Psoas muscle (tissue), 8 donors: ENCODE data around the gene WT1. TPM values are rescaled to one million over a fixed set of nuclear protein-coding genes. Genes with fewer than 3 reads are reported as not detected.

ENCODE experiments used
- ATAC-seq, 4 donors: fragments of 200-7000 bp; cut with Tn5 transposase; one replicate each; pipeline ENCODE4 v1.9.1; 2020; ENCODE audit warnings: moderate library complexity in 3 of 4, mild to moderate bottlenecking in 2 of 4
- DNase-seq, 2 donors: peaks; one replicate each; pipeline ENCODE4 v3.0.0-alpha.2; 2020
- H3K27ac ChIP-seq: fragments of 200-600 bp; one replicate; pipeline ENCODE4 v1.8.0; 2022
- H3K27me3 ChIP-seq, 3 donors: fragments of 200-600 bp in 1 of 3; one replicate each; pipeline versions ENCODE4 v1.6.1 to v1.8.0; 2013 to 2022; ENCODE audit warnings: low read length in 2 of 3, mild to moderate bottlenecking in 2 of 3, moderate library complexity in 1 of 3; ENCODE audit not compliant: insufficient read depth in 3 of 3
- H3K36me3 ChIP-seq, 2 donors: fragments of 200-600 bp in 1 of 2; one replicate each; pipeline versions ENCODE4 v1.6.1 to v1.8.0; 2013 to 2022; ENCODE audit warnings: low read depth in 1 of 2, mild to moderate bottlenecking in 1 of 2, moderate library complexity in 1 of 2; ENCODE audit not compliant: insufficient read depth in 1 of 2
- H3K4me1 ChIP-seq: fragments of 200-600 bp; one replicate; pipeline ENCODE4 v1.8.0; 2022
- H3K4me3 ChIP-seq: fragments of 200-600 bp; one replicate; pipeline ENCODE4 v1.8.0; 2022; ENCODE audit warnings: mild to moderate bottlenecking
- H3K9me3 ChIP-seq: fragments of 200-600 bp; one replicate; pipeline ENCODE4 v1.8.0; 2022
- WGBS, 3 donors: extraction: QIAGEN DNeasy Blood & Tissue Kit; methylation state at CpG; one replicate each; pipeline versions ENCODE4 v1.1.6 to v1.1.7; 2013; 5-methylcytosine and 5-hydroxymethylcytosine counted together
- intact Hi-C, 2 donors: fragments of 100-400 bp; cut with DNase I; formaldehyde crosslinking; loops; one replicate each; pipeline versions ENCODE4 v1.11.0 to v1.14.2; 2022
- polyA plus RNA-seq, 3 donors: library from polyadenylated mRNA; stranded (reverse); fragments of 200-250 nt; gene quantifications; one replicate each; pipeline ENCODE4 v1.2.3, GENCODE V29; 2013
- total RNA-seq, 4 donors: library from RNA; stranded (reverse); fragmentation: NEBNext Ultra II Directional in 2 of 4; extraction: Animal tissue kit (Norgen Biotek cat#: 25700) in 2 of 4; gene quantifications; one replicate each; pipeline versions ENCODE4 v1.2.1 to v1.2.4, GENCODE V29; 2021 to 2023
- TF ChIP-seq, protein P1 (sequence below): fragments of 200-600 bp; IDR thresholded peaks from one replicate; pipeline ENCODE4 v1.8.0; 2022; ENCODE audit warnings: antibody characterized with exemption
- donor health status: healthy with polysubstance abuse.
- donor health status: DM: no; HTN: no; CAD: no; lungs with moderate emphysema.
- donor health status: Bipolar disorder and iron deficiency.
- donor health status: healthy.
- donor health status: DM: yes; HTN: yes; CAD: no.
- donor health status: DM: no; HTN: no; CAD: no.
- donor health status: DM: no; HTN: no; CAD: no.
- donor health status: DM: yes; HTN: yes; CAD: no.

WT1 gene
- total and polyA plus RNA-seq, 7 donors: 0.03 to 1.5 (median 0.21) TPM; not detected in 2

DNA sequence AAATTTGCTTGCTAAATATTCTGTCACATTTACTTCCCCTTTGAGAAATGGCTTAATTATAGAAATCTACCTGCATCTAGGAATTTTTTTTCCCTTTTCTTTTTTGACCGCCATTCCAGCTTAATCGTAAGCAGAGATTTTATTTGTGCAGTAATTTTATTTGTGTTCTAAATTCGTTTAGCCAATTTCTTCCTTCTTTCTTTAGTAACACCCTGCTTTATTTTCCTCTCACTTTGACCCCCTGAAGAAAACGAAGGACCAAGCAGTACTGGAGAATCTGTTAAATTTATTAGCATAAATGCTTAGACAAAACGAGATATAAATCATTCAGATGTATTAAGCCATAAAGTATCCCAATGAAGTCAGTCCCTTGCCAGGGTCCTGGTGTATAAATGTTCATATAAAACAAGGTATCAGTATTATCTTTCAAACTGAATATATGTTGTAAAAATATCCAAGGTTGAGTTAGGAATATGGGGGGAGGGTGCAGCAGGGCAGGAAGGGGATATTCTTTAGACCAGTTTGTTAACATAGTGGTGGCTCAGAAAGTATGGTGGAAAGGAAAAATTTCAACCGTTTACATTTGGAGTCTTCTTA is 5.1 kb upstream of the WT1 start:
- Histone ChIP-seq H3K27me3 (peaks cover 7 to 72% (median 35%) of the 10 kb centered on the region in 3 donors), H3K4me1 (no peaks in the 10 kb centered on the region), H3K9me3 (no peaks in the 10 kb centered on the region), H3K27ac (no peak overlapping the region), H3K36me3 (no peaks in the 10 kb centered on the region), H3K4me3 (no peak overlapping the region)
- ATAC-seq: no peak
- no peak for DNase-seq
- TF ChIP-seq, protein P1, sequence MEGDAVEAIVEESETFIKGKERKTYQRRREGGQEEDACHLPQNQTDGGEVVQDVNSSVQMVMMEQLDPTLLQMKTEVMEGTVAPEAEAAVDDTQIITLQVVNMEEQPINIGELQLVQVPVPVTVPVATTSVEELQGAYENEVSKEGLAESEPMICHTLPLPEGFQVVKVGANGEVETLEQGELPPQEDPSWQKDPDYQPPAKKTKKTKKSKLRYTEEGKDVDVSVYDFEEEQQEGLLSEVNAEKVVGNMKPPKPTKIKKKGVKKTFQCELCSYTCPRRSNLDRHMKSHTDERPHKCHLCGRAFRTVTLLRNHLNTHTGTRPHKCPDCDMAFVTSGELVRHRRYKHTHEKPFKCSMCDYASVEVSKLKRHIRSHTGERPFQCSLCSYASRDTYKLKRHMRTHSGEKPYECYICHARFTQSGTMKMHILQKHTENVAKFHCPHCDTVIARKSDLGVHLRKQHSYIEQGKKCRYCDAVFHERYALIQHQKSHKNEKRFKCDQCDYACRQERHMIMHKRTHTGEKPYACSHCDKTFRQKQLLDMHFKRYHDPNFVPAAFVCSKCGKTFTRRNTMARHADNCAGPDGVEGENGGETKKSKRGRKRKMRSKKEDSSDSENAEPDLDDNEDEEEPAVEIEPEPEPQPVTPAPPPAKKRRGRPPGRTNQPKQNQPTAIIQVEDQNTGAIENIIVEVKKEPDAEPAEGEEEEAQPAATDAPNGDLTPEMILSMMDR: no peak
- WGBS, 3 donors: 23 to 28% (median 27%) methylated on average over 6 of the region's 6 CpGs
- intact Hi-C loops: no loop called here

DNA sequence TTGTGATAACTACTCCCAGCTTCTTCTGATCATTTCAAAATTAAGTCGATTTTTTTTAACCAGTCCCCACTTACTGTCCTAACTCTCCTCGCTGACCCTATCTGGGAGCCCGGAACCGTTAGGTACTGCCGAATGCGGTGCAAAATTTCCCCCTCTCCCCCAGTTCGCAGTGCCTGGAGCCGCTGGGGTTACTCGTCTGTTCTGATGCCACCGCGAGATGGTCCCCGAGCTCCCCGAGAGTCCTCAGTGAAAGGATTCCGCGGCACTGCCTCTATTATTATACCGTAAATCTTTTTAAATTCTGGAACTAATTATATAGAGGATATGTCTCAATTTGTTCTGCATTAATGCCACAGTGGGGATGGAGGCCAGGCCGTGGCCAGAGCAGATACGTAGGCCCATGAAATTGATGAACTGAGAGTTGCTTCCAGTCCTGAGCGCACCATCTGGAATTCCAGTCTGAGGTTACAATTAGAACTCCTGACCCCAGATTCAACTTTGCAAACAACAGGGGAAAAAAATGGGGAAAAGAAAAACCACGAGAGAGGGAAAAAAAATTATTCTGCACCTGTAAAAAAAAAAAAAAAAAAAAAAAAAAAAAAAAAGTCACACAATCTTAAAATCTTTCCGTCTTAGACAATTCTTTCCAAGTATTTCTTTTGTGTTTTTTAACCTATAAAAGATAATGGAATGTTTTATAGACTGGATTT is 4.3 kb upstream of the WT1 start:
- no peak for ATAC-seq
- Histone ChIP-seq H3K4me1 (no peaks in the 10 kb centered on the region), H3K9me3 (no peaks in the 10 kb centered on the region), H3K27ac (no peak overlapping the region), H3K36me3 (no peaks in the 10 kb centered on the region), H3K27me3 (peaks cover 8 to 80% (median 38%) of the 10 kb centered on the region in 3 donors), H3K4me3 (no peak overlapping the region)
- intact Hi-C loops: no loop called here
- TF ChIP-seq, protein P1: no peak
- 9 to 12% (median 11%) methylated on average over 21 of the region's 21 CpGs for WGBS, 3 donors
- DNase-seq: no peak

DNA sequence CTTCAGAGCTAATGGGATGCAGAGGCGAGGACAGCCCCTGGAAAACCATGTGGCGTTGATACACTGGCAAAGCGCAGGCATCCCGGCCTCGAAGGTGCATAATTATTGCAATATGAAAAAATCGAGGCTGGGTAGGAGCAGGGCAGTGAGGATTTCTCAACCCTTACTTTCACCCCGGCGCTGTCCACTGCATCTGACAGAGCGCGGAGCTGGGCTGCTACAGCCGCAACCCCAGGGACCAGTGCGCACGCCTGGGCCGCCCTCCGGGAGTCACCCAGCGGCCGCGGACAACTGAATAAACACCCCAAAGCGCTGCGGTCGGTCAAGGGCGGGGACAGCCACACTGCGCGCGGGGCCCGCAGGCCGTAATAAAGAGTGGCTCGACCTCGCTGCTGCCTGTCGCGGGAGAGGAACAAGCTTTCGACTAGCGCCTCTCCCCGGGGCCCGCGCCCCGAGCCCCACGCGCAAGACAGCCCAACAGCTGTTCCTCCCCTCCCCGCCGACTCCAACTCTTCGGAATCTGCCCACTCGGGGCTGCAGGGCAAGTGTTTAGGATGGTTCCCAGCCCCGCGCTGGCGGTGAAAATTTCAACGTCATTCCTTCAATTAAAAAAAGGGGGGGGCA is 3.6 kb upstream of the WT1 start:
- TF ChIP-seq, protein P1: no peak
- Histone ChIP-seq H3K27ac (no peak overlapping the region), H3K36me3 (no peaks in the 10 kb centered on the region), H3K27me3 (peaks cover 11 to 87% (median 43%) of the 10 kb centered on the region in 3 donors), H3K9me3 (no peaks in the 10 kb centered on the region), H3K4me1 (no peaks in the 10 kb centered on the region), H3K4me3 (no peak overlapping the region)
- DNase-seq: no peak
- intact Hi-C loops: no loop called here
- WGBS, 3 donors: 2 to 3% (median 3%) methylated on average over 46 to 47 of the region's 47 CpGs
- ATAC-seq: no peak

DNA sequence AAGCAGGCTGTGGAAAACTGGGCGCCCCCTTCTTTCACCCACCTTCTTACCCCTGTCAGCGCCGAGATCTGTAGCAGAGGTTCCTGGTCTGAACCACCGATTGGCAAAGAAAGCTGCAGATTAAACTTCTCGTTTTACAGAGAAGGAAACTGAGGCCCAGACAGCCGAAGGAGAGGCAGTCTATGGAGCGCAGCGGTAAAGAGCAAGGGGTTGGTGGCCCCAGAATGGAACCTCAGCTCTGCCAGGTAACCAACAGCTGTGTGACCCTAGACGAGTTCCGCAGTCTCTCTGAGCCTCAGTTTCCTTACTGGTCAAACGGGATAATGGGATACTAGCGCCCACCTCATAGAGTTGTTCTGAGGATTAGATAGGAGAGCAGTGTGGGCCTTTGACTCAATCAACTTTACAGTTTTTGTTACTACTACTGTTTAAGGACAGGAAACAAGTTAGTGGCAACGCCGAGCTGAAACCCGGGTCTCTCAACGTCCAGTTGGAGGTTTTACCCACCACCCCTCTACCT is 3.1 kb upstream of the WT1 start:
- H3K4me3 ChIP-seq: no peak overlapping the region
- TF ChIP-seq, protein P1: no peak
- no peak overlapping the region for H3K27ac ChIP-seq
- no peaks in the 10 kb centered on the region for H3K36me3 ChIP-seq
- peaks cover 11 to 92% (median 43%) of the 10 kb centered on the region in 3 donors for H3K27me3 ChIP-seq
- ATAC-seq (no peak), DNase-seq (no peak)
- no peaks in the 10 kb centered on the region for H3K9me3 ChIP-seq
- WGBS, 3 donors: 9 to 12% (median 11%) methylated on average over 16 of the region's 16 CpGs
- no peaks in the 10 kb centered on the region for H3K4me1 ChIP-seq
- intact Hi-C loops: no loop called here
